HG02678 (cell line): Measurements from ENCODE around the gene PCTP.

Experiments used
- ATAC-seq: cut with Tn5 transposase; IDR thresholded peaks from one replicate; pipeline ENCODE4 v1.9.1; 2021; ENCODE audit warnings: mild to moderate bottlenecking, moderate library complexity; ENCODE audit not compliant: unreplicated experiment

Gene PCTP

GRCh38 chr17:55727275-55727674 lies 23.6 kb upstream of the PCTP start:
- no peak for ATAC-seq

GRCh38 chr17:55727920-55728319 lies 22.9 kb upstream of the PCTP start:
- ATAC-seq = no peak

GRCh38 chr17:55728361-55728760 lies 22.5 kb upstream of the PCTP start:
- ATAC-seq = no peak

- no peak for ATAC-seq
These were observed 22.0 kb upstream of the PCTP start for GRCh38 chr17:55728833-55729232.

GRCh38 chr17:55729484-55729883 lies 21.4 kb upstream of the PCTP start:
- ATAC-seq = no peak

GRCh38 chr17:55730380-55730779 lies 20.5 kb upstream of the PCTP start:
- ATAC-seq = no peak

GRCh38 chr17:55730808-55731207 lies 20.0 kb upstream of the PCTP start:
- no peak for ATAC-seq

GRCh38 chr17:55731586-55732250 lies 19.1 kb upstream of the PCTP start:
- no peak for ATAC-seq

GRCh38 chr17:55734128-55734781 lies 16.6 kb upstream of the PCTP start:
- no peak for ATAC-seq

- no peak for ATAC-seq
These were observed 15.0 kb upstream of the PCTP start for GRCh38 chr17:55735731-55736405.

GRCh38 chr17:55737976-55738501 lies 12.8 kb upstream of the PCTP start:
- ATAC-seq = no peak

GRCh38 chr17:55740511-55741355 lies 10.1 kb upstream of the PCTP start:
- ATAC-seq = no peak

GRCh38 chr17:55741356-55741700 lies 9.5 kb upstream of the PCTP start:
- ATAC-seq = no peak

- peak; percentile 92 for ATAC-seq
These were observed 8.4 kb upstream of the PCTP start for GRCh38 chr17:55742272-55743102.

- no peak for ATAC-seq
These were observed 7.7 kb upstream of the PCTP start for GRCh38 chr17:55743103-55743679.

- ATAC-seq = no peak
These were observed 5.6 kb upstream of the PCTP start for GRCh38 chr17:55745258-55745657.

- ATAC-seq = no peak
These were observed 4.4 kb upstream of the PCTP start for GRCh38 chr17:55746466-55746865.

GRCh38 chr17:55747209-55747608 lies 3.6 kb upstream of the PCTP start:
- no peak for ATAC-seq

GRCh38 chr17:55748841-55749240 lies 2.0 kb upstream of the PCTP start:
- no peak for ATAC-seq

- no peak for ATAC-seq
These were observed 866 bp upstream of the PCTP start for GRCh38 chr17:55749985-55750384.
